GM23248 (cell line): ENCODE measurements around the gene ZNF846.

Experiments
- EZH2 ChIP-seq: fragments of 200-600 bp; sonication (generic); IDR thresholded peaks from 2 replicates; pipeline ENCODE4 v1.6.1; 2018; ENCODE audit warnings: antibody characterized with exemption, mild to moderate bottlenecking; ENCODE audit not compliant: insufficient read depth, poor library complexity, severe bottlenecking
- EZH2phosphoT487 ChIP-seq: fragments of 200-600 bp; sonication (generic); IDR thresholded peaks from 2 replicates; pipeline ENCODE4 v1.6.1; 2018; ENCODE audit warnings: antibody characterized with exemption, moderate library complexity, mild to moderate bottlenecking, low read depth; ENCODE audit not compliant: insufficient read depth

- no peak for TF ChIP-seq EZH2phosphoT487
- no peak for TF ChIP-seq EZH2
These were observed 30.6 kb upstream of the ZNF846 start for GRCh38 chr19:9799162-9799561.
